SH-SY5Y (cell line): ENCODE data around the gene COLEC12.

ENCODE experiments used
- GATA2 ChIP-seq: IDR thresholded peaks from 2 replicates; pipeline ENCODE4 v1.6.1; 2011; ENCODE audit warnings: mild to moderate bottlenecking, low read depth, low read length
- GATA3 ChIP-seq: IDR thresholded peaks from 2 replicates; pipeline ENCODE4 v1.6.1; 2011; ENCODE audit warnings: low read depth, mild to moderate bottlenecking, low read length, moderate library complexity

The COLEC12 gene

GRCh38 chr18:495017-495416, 5.5 kb downstream of the COLEC12 start:
- TF ChIP-seq GATA3 (no peak), GATA2 (no peak)

- TF ChIP-seq GATA2, result no peak
- TF ChIP-seq GATA3, result no peak
These were observed 6.2 kb downstream of the COLEC12 start for GRCh38 chr18:493986-494983.

GRCh38 chr18:492451-492850, 8.1 kb downstream of the COLEC12 start:
- TF ChIP-seq GATA2, result no peak
- TF ChIP-seq GATA3, result no peak

- TF ChIP-seq GATA2 (no peak), GATA3 (no peak)
These were observed 9.9 kb downstream of the COLEC12 start for GRCh38 chr18:490624-491023.

- TF ChIP-seq GATA2 (no peak), GATA3 (no peak)
These were observed 10.5 kb downstream of the COLEC12 start for GRCh38 chr18:490024-490366.

GRCh38 chr18:489244-490023, 11.1 kb downstream of the COLEC12 start:
- TF ChIP-seq GATA2 (no peak), GATA3 (no peak)

GRCh38 chr18:486929-487740, 13.4 kb downstream of the COLEC12 start:
- no peak for TF ChIP-seq GATA3

- TF ChIP-seq GATA3 (no peak), GATA2 (no peak)
These were observed 15.6 kb downstream of the COLEC12 start for GRCh38 chr18:484749-485464.

- TF ChIP-seq GATA3, result no peak
- TF ChIP-seq GATA2, result no peak
These were observed 21.8 kb downstream of the COLEC12 start for GRCh38 chr18:478681-479080.

GRCh38 chr18:477565-477964, 22.9 kb downstream of the COLEC12 start:
- TF ChIP-seq GATA3 (no peak), GATA2 (no peak)

GRCh38 chr18:476251-476664, 24.2 kb downstream of the COLEC12 start:
- TF ChIP-seq GATA2, result no peak
- TF ChIP-seq GATA3, result no peak

GRCh38 chr18:475202-476031, 25.1 kb downstream of the COLEC12 start:
- TF ChIP-seq GATA2 (no peak), GATA3 (no peak)
